Calu3 (cell line): Measurements from ENCODE around the gene C17orf113. TPM values are rescaled to one million over a fixed set of nuclear protein-coding genes. Genes with fewer than 3 reads are reported as not detected.

ENCODE experiments used
- BruUV-seq: library from RNA; stranded (reverse); fragments of 400-500 nt; replicated peaks from 2 replicates; lab custom pipeline; 2021; lab: Mats Ljungman, UMichigan
- CTCF ChIA-PET: fragments of 300-600 bp; sonication (Branson Sonifier 250); formaldehyde crosslinking; loops from one replicate; lab custom pipeline; 2022; ENCODE audit warnings: antibody characterized with exemption; lab: Charles Lee
- DNase-seq: peaks from one replicate; pipeline ENCODE4 v3.0.0; 2022
- H3K27ac Mint-ChIP-seq: one replicate; pipeline ENCODE4 v1.8.0; 2022; ENCODE audit warnings: mixed read lengths; ENCODE audit not compliant: unreplicated experiment
- H3K27me3 Mint-ChIP-seq: one replicate; pipeline ENCODE4 v1.8.0; 2022; ENCODE audit warnings: mixed read lengths; ENCODE audit not compliant: unreplicated experiment
- H3K36me3 Mint-ChIP-seq: one replicate; pipeline ENCODE4 v1.8.0; 2022; ENCODE audit warnings: mild to moderate bottlenecking, moderate library complexity, mixed read lengths; ENCODE audit not compliant: insufficient read depth, unreplicated experiment
- H3K4me1 Mint-ChIP-seq: one replicate; pipeline ENCODE4 v1.8.0; 2022; ENCODE audit warnings: mild to moderate bottlenecking, low read depth, mixed read lengths; ENCODE audit not compliant: unreplicated experiment
- H3K4me3 Mint-ChIP-seq: one replicate; pipeline ENCODE4 v1.8.0; 2022; ENCODE audit warnings: mild to moderate bottlenecking, low read depth, moderate library complexity, mixed read lengths; ENCODE audit not compliant: unreplicated experiment
- H3K9me3 Mint-ChIP-seq: one replicate; pipeline ENCODE4 v1.8.0; 2022; ENCODE audit warnings: low read depth, mixed read lengths; ENCODE audit not compliant: unreplicated experiment
- CTCF ChIP-seq: fragments of 200-600 bp; IDR thresholded peaks from one replicate; pipeline ENCODE4 v1.8.0; 2022; ENCODE audit warnings: antibody characterized with exemption; ENCODE audit not compliant: unreplicated experiment
- intact Hi-C: fragments of 100-400 bp; cut with micrococcal nuclease; formaldehyde crosslinking; loops from one replicate; pipeline ENCODE4 v1.10.0; 2022; ENCODE audit not compliant: unreplicated experiment
- total RNA-seq: library from RNA; stranded (reverse); gene quantifications from 2 replicates; pipeline ENCODE4 v1.2.3, GENCODE V29; 2022

Gene C17orf113
- total RNA-seq, 1 experiment from 2014 or later = 4.2 TPM

- intact Hi-C loops = no loop called here
- Mint-ChIP-seq H3K27me3 (no peaks in the 10 kb centered on the region), H3K4me3 (no peak overlapping the region), H3K36me3 (no peaks in the 10 kb centered on the region), H3K27ac (no peak overlapping the region), H3K4me1 (no peaks in the 10 kb centered on the region), H3K9me3 (no peaks in the 10 kb centered on the region)
- TF ChIP-seq CTCF = peak; percentile 4
- CTCF ChIA-PET = interaction anchor here (0.8 to 1.9 kb wide), 2 partner anchors 15 to 80 kb away, joined by 3 to 6 read pairs; no protein-coding TSS in a partner anchor
- DNase-seq = no peak
- no TSS peak for BruUV-seq
Measured at GRCh38 chr17:42039794-42040763, 10.3 kb downstream of the C17orf113 start.

- no peak overlapping the region for H3K27ac Mint-ChIP-seq
- CTCF ChIA-PET = interaction anchor here (0.6 to 0.7 kb wide), 2 partner anchors 41 to 50 kb away, joined by 3 read pairs; no protein-coding TSS in a partner anchor
- no peaks in the 10 kb centered on the region for H3K9me3 Mint-ChIP-seq
- H3K4me3 Mint-ChIP-seq = no peak overlapping the region
- no peaks in the 10 kb centered on the region for H3K4me1 Mint-ChIP-seq
- BruUV-seq = no TSS peak
- no peak for DNase-seq
- TF ChIP-seq CTCF = no peak
- H3K27me3 Mint-ChIP-seq = no peaks in the 10 kb centered on the region
- intact Hi-C loops = no loop called here
- no peaks in the 10 kb centered on the region for H3K36me3 Mint-ChIP-seq
Measured at GRCh38 chr17:42038221-42038973, 12.0 kb downstream of the C17orf113 start.

GRCh38 chr17:42034059-42034458 lies 16.3 kb downstream of the C17orf113 start:
- no TSS peak for BruUV-seq
- Mint-ChIP-seq H3K9me3 (no peaks in the 10 kb centered on the region), H3K4me1 (no peaks in the 10 kb centered on the region), H3K4me3 (no peak overlapping the region), H3K27ac (no peak overlapping the region), H3K36me3 (no peaks in the 10 kb centered on the region), H3K27me3 (no peaks in the 10 kb centered on the region)
- no peak for TF ChIP-seq CTCF
- CTCF ChIA-PET = interaction anchor here (0.7 to 1.3 kb wide), 4 partner anchors 12 to 189 kb away, joined by 3 to 4 read pairs (median 3); partner anchors contain the start of gene DHX58
- intact Hi-C loops = no loop called here
- DNase-seq = no peak

GRCh38 chr17:42031584-42031983 lies 18.8 kb downstream of the C17orf113 start:
- Mint-ChIP-seq H3K36me3 (peaks cover 4% of the 10 kb centered on the region), H3K27me3 (no peaks in the 10 kb centered on the region), H3K4me3 (no peak overlapping the region), H3K4me1 (peaks cover 2% of the 10 kb centered on the region), H3K9me3 (no peaks in the 10 kb centered on the region), H3K27ac (no peak overlapping the region)
- intact Hi-C loops = no loop called here
- DNase-seq = no peak
- no TSS peak for BruUV-seq
- TF ChIP-seq CTCF = no peak
- CTCF ChIA-PET = no interaction called here
